Prostate gland (tissue), 2 donors: ENCODE data around the gene PDCD7. TPM values are rescaled to one million over a fixed set of nuclear protein-coding genes. Genes with fewer than 3 reads are reported as not detected.

Experiments used
- DNase-seq: peaks from one replicate; pipeline ENCODE4 v3.0.0-alpha.2; 2019; ENCODE audit warnings: low spot score
- H3K27ac ChIP-seq, 2 donors: fragments of 200-600 bp; sonication (generic); 2 replicates each; pipeline ENCODE4 v1.5.1; 2017 to 2019
- H3K27me3 ChIP-seq: fragments of 200-600 bp; sonication (generic); replicated peaks from 2 replicates; pipeline ENCODE4 v1.5.1; 2019; ENCODE audit not compliant: insufficient read depth
- H3K36me3 ChIP-seq, 2 donors: fragments of 200-600 bp; sonication (generic); 1 replicate in 1 of 2; 2 replicates in 1 of 2; pipeline versions ENCODE4 v1.5.1 to v1.8.1; 2017 to 2019
- H3K4me1 ChIP-seq: fragments of 200-600 bp; sonication (generic); replicated peaks from 2 replicates; pipeline ENCODE4 v1.5.1; 2019
- H3K4me3 ChIP-seq, 2 donors: fragments of 200-600 bp; sonication (generic); 2 replicates each; pipeline ENCODE4 v1.5.1; 2017 to 2019
- H3K9me3 ChIP-seq: fragments of 200-600 bp; sonication (generic); 2 replicates; pipeline ENCODE4 v1.5.1; 2017
- POLR2A ChIP-seq: fragments of 450-650 bp; IDR thresholded peaks from one replicate; pipeline ENCODE4 v1.6.1; 2016; ENCODE audit warnings: antibody characterized with exemption, mild to moderate bottlenecking
- POLR2AphosphoS5 ChIP-seq: sonication (generic); formaldehyde crosslinking; IDR thresholded peaks from one replicate; pipeline ENCODE4 v1.6.1; 2017; ENCODE audit warnings: antibody characterized with exemption
- WGBS: methylation state at CpG from one replicate; pipeline ENCODE4 v1.1.5; 2018; 5-methylcytosine and 5-hydroxymethylcytosine counted together
- intact Hi-C: fragments of 100-400 bp; cut with DNase I; formaldehyde crosslinking; loops from one replicate; pipeline ENCODE4 v1.14.2; 2022
- total RNA-seq, 2 donors: library from RNA; depleted of rRNA; stranded (reverse); fragments of >200 nt; gene quantifications; one replicate each; pipeline ENCODE4 v1.1.0, GENCODE V29; 2016
- TF ChIP-seq, protein P1 (sequence below), 4 experiments: fragments of 200-600 bp in 2 of 4; fragments of 450-650 bp in 2 of 4; sonication (generic) in 2 of 4; IDR thresholded peaks; 1 replicate in 3 of 4; 2 replicates in 1 of 4; pipeline ENCODE4 v1.5.1; 2016 to 2019; ENCODE audit warnings: antibody characterized with exemption in 4 of 4, mild to moderate bottlenecking in 2 of 4, moderate library complexity in 2 of 4

PDCD7 gene
- total RNA-seq, 2 donors from 2014 or later: 30.8 to 43.6 TPM

DNA sequence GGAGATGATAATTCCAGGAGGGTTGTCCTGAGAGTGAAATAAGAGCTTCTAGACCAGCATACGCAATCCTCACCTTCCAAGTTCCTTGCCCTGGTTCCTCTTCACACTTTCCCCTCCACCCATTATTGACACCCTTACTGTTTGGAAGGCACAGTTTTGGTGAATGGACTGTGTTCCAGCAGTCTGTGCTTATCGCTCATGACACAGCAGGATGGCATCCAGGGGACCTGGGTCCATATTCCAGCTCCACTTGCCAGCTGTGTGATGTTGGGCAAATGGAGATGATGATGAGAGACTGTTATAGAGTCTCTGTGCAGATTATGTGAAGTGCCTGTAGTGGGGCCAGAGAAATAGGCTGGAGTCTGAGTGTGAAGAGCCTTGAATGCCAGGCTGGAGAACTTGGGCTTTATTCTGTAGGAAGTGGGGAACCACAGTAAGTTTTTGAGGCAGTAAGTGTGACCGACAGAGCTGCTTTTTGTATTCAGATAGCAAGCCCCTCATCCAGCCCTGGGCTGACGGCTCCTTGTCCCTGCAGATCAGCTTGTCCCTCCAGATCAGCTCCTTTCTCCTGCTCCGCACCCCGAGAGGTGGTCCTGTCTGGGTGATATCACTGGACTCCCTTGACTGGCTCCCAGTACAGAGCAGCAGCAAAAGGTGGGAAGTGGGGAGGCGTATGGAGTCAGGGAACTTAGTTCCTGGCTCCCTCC is 49.0 kb downstream of the PDCD7 start:
- Histone ChIP-seq H3K4me1 (no peaks in the 10 kb centered on the region), H3K9me3 (no peaks in the 10 kb centered on the region), H3K36me3 (no peaks in the 10 kb centered on the region), H3K27ac (peak overlapping the region; percentile 87 to 88), H3K4me3 (no peak overlapping the region), H3K27me3 (no peaks in the 10 kb centered on the region)
- intact Hi-C loops: no loop called here
- TF ChIP-seq, protein P1, sequence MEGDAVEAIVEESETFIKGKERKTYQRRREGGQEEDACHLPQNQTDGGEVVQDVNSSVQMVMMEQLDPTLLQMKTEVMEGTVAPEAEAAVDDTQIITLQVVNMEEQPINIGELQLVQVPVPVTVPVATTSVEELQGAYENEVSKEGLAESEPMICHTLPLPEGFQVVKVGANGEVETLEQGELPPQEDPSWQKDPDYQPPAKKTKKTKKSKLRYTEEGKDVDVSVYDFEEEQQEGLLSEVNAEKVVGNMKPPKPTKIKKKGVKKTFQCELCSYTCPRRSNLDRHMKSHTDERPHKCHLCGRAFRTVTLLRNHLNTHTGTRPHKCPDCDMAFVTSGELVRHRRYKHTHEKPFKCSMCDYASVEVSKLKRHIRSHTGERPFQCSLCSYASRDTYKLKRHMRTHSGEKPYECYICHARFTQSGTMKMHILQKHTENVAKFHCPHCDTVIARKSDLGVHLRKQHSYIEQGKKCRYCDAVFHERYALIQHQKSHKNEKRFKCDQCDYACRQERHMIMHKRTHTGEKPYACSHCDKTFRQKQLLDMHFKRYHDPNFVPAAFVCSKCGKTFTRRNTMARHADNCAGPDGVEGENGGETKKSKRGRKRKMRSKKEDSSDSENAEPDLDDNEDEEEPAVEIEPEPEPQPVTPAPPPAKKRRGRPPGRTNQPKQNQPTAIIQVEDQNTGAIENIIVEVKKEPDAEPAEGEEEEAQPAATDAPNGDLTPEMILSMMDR (IDR thresholded peaks at IDR 0.05): no peak
- TF ChIP-seq POLR2AphosphoS5 (no peak), POLR2A (no peak)
- WGBS: 85% methylated on average over 7 of the region's 7 CpGs
- no peak for DNase-seq

DNA sequence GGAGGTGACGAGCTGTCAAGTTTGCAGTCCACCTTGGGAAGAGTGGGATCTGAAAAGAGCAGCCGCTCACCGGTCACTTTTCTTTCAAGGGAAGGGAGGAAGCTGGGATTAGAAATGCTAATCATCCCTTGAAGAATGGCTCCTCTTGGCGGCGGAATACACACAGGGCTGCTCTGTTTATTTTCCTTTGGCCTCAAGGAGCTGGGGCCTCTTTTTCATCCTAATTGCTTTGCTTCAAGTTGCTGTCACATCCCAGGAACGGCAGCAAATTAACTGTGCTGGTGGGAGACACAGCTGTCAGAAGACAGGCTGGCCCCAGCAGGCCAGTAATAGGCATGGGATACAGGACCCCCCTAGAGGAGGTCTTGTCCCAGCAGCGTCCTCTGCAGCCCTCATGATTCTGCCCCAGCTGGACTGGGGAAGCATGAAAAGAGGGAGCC is 50.3 kb downstream of the PDCD7 start:
- H3K4me3 ChIP-seq: no peak overlapping the region
- TF ChIP-seq, protein P1 (IDR thresholded peaks at IDR 0.05): peak in 3 of 4 experiments; percentile 14 to 45 (median 32)
- TF ChIP-seq POLR2A (no peak), POLR2AphosphoS5 (peak; percentile 4)
- H3K4me1 ChIP-seq: no peaks in the 10 kb centered on the region
- intact Hi-C loops: loop anchor here (2.0 kb wide), 2 partner anchors 28 to 48 kb away; no protein-coding TSS in a partner anchor
- peak overlapping the region in 1 of 2 donors; percentile 21 for H3K27ac ChIP-seq
- H3K36me3 ChIP-seq: no peaks in the 10 kb centered on the region
- 31% methylated on average over 7 of the region's 7 CpGs for WGBS
- no peaks in the 10 kb centered on the region for H3K27me3 ChIP-seq
- H3K9me3 ChIP-seq: no peaks in the 10 kb centered on the region
- no peak for DNase-seq

DNA sequence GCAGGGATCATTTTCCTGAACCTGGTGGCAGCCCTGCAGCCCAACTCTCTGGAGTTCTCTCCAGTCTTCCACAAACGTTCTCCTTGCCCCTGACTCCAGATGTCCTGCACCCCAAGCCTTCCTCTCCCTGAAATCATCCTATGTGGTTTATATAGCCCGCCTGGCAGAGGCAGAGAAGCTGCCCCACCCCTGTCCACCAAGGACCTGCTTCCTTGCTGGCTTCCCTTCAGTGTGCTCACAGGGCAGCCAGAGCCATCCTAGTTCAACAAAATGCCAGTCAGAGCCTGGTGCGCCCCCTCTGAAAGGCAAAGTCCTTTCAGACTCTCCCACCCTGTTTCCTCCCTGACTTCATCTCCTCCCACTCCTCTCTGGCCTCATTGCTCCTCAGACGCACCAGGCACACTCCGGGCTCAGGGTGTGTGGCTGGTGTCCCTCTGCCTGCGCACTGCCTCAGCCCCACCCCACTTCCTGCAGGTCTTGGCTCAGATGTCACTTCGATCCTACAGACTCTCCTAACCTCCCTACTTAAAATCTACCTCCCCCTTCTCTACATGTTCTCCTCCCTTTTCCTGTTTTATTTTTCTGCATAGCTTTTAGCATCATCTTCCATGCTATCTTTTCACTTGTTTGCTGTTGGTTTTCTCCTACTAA is 51.2 kb downstream of the PDCD7 start:
- Histone ChIP-seq H3K36me3 (no peaks in the 10 kb centered on the region), H3K4me3 (no peak overlapping the region), H3K27ac (peak overlapping the region; percentile 21 to 49), H3K9me3 (no peaks in the 10 kb centered on the region), H3K4me1 (no peaks in the 10 kb centered on the region), H3K27me3 (no peaks in the 10 kb centered on the region)
- intact Hi-C loops: loop anchor here (2.0 kb wide), 2 partner anchors 28 to 48 kb away; no protein-coding TSS in a partner anchor
- DNase-seq: peak; percentile 22
- TF ChIP-seq POLR2A: no peak
- peak; percentile 34 for TF ChIP-seq POLR2AphosphoS5
- WGBS: 15% methylated on average over 7 of the region's 7 CpGs

DNA sequence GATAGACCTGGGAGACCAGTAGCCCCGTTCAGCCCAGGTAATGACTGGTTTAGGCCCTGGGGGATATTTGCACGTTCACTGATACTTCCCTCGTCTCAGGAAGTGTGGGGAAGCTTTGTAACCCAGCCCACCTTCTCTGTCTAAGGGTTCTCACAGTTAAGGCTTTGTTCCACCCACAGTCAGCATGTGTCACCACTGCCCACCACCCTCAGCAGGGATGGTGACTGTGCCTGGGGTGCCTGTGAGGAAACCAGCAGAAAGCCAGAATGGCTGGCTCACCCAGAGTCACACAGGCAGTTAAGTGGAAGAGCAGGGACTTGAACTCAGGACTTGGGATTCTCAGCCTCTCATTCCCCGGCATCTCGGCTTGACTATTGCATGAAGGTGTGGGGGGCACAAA is 51.9 kb downstream of the PDCD7 start:
- DNase-seq: no peak
- TF ChIP-seq, protein P1 (IDR thresholded peaks at IDR 0.05): no peak
- no peak for TF ChIP-seq POLR2AphosphoS5
- Histone ChIP-seq H3K4me1 (no peaks in the 10 kb centered on the region), H3K27me3 (no peaks in the 10 kb centered on the region), H3K27ac (peak overlapping the region in 1 of 2 donors; percentile 49), H3K36me3 (no peaks in the 10 kb centered on the region), H3K4me3 (no peak overlapping the region), H3K9me3 (no peaks in the 10 kb centered on the region)
- intact Hi-C loops: loop anchor here (2.0 kb wide), 2 partner anchors 27 to 47 kb away; no protein-coding TSS in a partner anchor
- WGBS: 85% methylated on average over 5 of the region's 5 CpGs

DNA sequence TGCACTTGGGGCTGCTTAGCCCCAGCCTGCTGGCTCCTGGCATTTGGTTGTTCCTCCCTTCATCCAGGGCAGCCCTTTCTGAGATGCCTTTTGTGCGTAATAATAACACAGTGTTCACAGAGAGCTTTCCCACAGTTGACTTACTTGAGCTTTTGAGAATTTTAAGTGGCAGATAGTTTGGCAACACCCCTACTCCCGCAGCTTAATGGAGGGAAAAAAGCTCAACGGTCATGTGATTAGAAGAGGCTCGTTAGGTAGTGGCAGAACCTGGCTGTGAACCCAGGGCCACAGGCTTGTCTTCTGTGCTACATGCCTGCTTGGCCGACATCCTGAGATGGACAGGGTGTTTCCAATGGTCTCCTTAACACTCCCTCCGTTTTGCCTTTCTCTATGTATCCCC is 52.3 kb downstream of the PDCD7 start:
- Histone ChIP-seq H3K36me3 (no peaks in the 10 kb centered on the region), H3K9me3 (no peaks in the 10 kb centered on the region), H3K27me3 (no peaks in the 10 kb centered on the region), H3K27ac (no peak overlapping the region), H3K4me3 (no peak overlapping the region), H3K4me1 (no peaks in the 10 kb centered on the region)
- TF ChIP-seq POLR2AphosphoS5: no peak
- TF ChIP-seq, protein P1 (IDR thresholded peaks at IDR 0.05): no peak
- TF ChIP-seq POLR2A: no peak
- no peak for DNase-seq
- 39% methylated on average over 6 of the region's 6 CpGs for WGBS
- intact Hi-C loops: no loop called here
